GM12891 (cell line): Measurements from ENCODE around the gene APLP2.

Experiments used
- PAX5 ChIP-seq: IDR thresholded peaks from 2 replicates; pipeline ENCODE4 v1.6.1; 2011; ENCODE audit warnings: low read length, moderate library complexity, mild to moderate bottlenecking; ENCODE audit not compliant: insufficient read depth, severe bottlenecking
- POLR2A ChIP-seq: IDR thresholded peaks from 2 replicates; pipeline ENCODE4 v1.6.1; 2011; ENCODE audit warnings: low read depth, low read length, control low read depth
- POLR2AphosphoS5 ChIP-seq: IDR thresholded peaks from 2 replicates; pipeline ENCODE4 v1.6.1; 2011; ENCODE audit warnings: low read depth, low read length, control low read depth
- POU2F2 ChIP-seq: IDR thresholded peaks from 2 replicates; pipeline ENCODE4 v1.6.1; 2011; ENCODE audit warnings: low read depth, mild to moderate bottlenecking, control low read depth, low read length, moderate library complexity
- SPI1 ChIP-seq: IDR thresholded peaks from 2 replicates; pipeline ENCODE4 v1.6.1; 2011; ENCODE audit warnings: low read depth, low read length, control low read depth
- TAF1 ChIP-seq: IDR thresholded peaks from 2 replicates; pipeline ENCODE4 v1.6.1; 2011; ENCODE audit warnings: low read depth, low read length, control low read depth

- no peak for TF ChIP-seq TAF1
- TF ChIP-seq POLR2A: no peak
- TF ChIP-seq POLR2AphosphoS5: no peak
- no peak for TF ChIP-seq SPI1
- TF ChIP-seq POU2F2: no peak
- no peak for TF ChIP-seq PAX5
Measured at GRCh38 chr11:130064596-130064995, 5.1 kb upstream of the APLP2 start.
